Measurements from ENCODE around the gene PLXNA1. TPM values are rescaled to one million over a fixed set of nuclear protein-coding genes. Genes with fewer than 3 reads are reported as not detected.

The PLXNA1 gene
- polyA plus RNA-seq, 1 donor from 2014 or later: 65.6 TPM

DNA sequence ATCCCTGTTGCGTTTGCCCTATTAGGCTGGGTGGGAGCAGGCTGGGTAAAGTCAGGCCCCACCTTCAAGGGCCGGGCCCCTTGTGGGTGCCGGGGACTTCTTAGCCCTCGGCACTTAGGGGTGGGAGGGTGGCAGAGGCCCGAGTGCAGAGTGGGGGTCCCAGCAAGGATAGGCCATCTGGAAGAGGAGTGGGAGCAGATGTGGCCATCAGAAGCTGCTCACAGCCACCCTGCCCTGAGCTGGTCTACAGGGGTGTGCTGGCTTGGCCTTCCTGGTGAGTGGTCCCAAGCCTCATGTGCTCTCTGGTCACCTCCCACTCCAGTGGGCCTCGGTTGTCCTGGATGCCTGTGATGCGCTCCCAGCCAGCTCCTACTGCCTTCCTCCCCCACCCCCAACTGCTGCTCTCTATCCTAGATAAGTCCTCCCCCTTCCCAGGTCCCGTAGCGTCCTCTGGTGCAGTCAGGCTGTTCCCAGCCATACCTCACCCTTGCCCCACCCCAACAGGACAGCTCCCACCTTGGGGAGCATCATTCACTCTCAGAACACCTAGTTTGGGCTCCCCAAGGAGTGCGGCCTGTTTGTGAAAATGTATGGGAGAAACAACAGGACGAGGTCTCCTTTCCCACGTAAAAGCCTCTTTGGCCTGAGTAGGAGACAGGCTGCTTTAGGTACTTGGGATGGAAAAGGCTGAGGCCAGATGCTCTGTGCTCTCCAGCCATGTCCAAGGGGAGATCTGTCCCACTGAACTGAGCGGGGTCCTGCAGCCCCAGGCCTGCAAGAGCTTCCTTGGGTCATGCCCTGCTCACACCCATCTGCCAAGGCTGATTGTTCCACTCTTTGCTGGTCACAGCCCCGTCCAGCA is 24.9 kb upstream of the PLXNA1 start:
- no peaks in the 10 kb centered on the region for H3K36me3 ChIP-seq (ENCODE audit: insufficient read depth, low read length)
- no peaks in the 10 kb centered on the region for H3F3A ChIP-seq (ENCODE audit: insufficient read depth, low read length, poor library complexity, severe bottlenecking)
- no peaks in the 10 kb centered on the region for H4K20me1 ChIP-seq (ENCODE audit: insufficient read depth)
- H3K9me2 ChIP-seq (ENCODE audit: insufficient read depth, low read length): no peaks in the 10 kb centered on the region
- H3K27me3 ChIP-seq (ENCODE audit: insufficient read depth, low read depth, low read length): no peaks in the 10 kb centered on the region
- H3K9me3 ChIP-seq (ENCODE audit: low read length): no peaks in the 10 kb centered on the region
- no peak overlapping the region for H2AFZ ChIP-seq (ENCODE audit: low read depth, low read length)
- no peak overlapping the region for H3K4me3 ChIP-seq (ENCODE audit: low read length)
- no peak overlapping the region for H3K4me2 ChIP-seq (ENCODE audit: low read length)
- TF ChIP-seq, protein P1, sequence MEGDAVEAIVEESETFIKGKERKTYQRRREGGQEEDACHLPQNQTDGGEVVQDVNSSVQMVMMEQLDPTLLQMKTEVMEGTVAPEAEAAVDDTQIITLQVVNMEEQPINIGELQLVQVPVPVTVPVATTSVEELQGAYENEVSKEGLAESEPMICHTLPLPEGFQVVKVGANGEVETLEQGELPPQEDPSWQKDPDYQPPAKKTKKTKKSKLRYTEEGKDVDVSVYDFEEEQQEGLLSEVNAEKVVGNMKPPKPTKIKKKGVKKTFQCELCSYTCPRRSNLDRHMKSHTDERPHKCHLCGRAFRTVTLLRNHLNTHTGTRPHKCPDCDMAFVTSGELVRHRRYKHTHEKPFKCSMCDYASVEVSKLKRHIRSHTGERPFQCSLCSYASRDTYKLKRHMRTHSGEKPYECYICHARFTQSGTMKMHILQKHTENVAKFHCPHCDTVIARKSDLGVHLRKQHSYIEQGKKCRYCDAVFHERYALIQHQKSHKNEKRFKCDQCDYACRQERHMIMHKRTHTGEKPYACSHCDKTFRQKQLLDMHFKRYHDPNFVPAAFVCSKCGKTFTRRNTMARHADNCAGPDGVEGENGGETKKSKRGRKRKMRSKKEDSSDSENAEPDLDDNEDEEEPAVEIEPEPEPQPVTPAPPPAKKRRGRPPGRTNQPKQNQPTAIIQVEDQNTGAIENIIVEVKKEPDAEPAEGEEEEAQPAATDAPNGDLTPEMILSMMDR (IDR thresholded peaks at IDR 0.05; ENCODE audit: poor library complexity, severe bottlenecking): no peak
- TF ChIP-seq POLR2AphosphoS5 (IDR thresholded peaks at IDR 0.05) (no peak), RAD21 (conservative IDR thresholded peaks at IDR 0.05) (no peak), EZH2 (IDR thresholded peaks at IDR 0.05; ENCODE audit: borderline replicate concordance, insufficient read depth, low read length, poor library complexity, severe bottlenecking) (no peak), EP300 (conservative IDR thresholded peaks at IDR 0.05; ENCODE audit: poor library complexity, severe bottlenecking) (no peak), TAF1 (IDR thresholded peaks at IDR 0.05; ENCODE audit: low read depth) (no peak), MXI1 (conservative IDR thresholded peaks at IDR 0.05; ENCODE audit: poor library complexity, severe bottlenecking) (no peak), SMC3 (conservative IDR thresholded peaks at IDR 0.05; ENCODE audit: poor library complexity) (no peak)
- TF ChIP-seq, protein P2, sequence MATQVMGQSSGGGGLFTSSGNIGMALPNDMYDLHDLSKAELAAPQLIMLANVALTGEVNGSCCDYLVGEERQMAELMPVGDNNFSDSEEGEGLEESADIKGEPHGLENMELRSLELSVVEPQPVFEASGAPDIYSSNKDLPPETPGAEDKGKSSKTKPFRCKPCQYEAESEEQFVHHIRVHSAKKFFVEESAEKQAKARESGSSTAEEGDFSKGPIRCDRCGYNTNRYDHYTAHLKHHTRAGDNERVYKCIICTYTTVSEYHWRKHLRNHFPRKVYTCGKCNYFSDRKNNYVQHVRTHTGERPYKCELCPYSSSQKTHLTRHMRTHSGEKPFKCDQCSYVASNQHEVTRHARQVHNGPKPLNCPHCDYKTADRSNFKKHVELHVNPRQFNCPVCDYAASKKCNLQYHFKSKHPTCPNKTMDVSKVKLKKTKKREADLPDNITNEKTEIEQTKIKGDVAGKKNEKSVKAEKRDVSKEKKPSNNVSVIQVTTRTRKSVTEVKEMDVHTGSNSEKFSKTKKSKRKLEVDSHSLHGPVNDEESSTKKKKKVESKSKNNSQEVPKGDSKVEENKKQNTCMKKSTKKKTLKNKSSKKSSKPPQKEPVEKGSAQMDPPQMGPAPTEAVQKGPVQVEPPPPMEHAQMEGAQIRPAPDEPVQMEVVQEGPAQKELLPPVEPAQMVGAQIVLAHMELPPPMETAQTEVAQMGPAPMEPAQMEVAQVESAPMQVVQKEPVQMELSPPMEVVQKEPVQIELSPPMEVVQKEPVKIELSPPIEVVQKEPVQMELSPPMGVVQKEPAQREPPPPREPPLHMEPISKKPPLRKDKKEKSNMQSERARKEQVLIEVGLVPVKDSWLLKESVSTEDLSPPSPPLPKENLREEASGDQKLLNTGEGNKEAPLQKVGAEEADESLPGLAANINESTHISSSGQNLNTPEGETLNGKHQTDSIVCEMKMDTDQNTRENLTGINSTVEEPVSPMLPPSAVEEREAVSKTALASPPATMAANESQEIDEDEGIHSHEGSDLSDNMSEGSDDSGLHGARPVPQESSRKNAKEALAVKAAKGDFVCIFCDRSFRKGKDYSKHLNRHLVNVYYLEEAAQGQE (IDR thresholded peaks at IDR 0.05; ENCODE audit: borderline replicate concordance): no peak
- H3K79me2 ChIP-seq (replicated peaks; ENCODE audit: insufficient read depth, low read length): no peaks in the 10 kb centered on the region
- no peak overlapping the region for H3K9ac ChIP-seq (ENCODE audit: low read length)
- no peak overlapping the region for H3K27ac ChIP-seq (ENCODE audit: low read length)

DNA sequence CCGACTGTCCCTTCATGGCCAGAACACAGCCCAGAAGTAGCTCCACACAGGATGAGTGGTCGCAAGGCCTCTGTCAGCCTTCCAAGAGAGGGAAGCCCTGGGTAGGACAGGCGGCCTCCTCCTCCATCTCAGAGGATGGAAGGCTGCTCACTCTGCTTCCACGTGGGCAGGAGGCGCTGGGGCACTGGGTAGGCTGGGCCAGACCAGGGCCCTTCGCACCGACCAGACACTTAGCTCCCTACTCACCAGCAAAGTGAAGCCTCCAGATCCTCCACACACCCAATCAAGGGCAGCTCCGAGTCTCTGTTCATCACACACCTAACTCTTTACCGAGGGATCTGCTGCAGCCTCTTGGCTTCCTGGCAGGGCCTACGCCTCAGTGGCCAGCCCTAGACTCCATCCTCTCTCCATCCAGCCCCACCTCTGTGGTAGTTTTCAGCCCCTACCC is 24.3 kb upstream of the PLXNA1 start:
- no peak overlapping the region for H3K4me3 ChIP-seq (ENCODE audit: low read length)
- H4K20me1 ChIP-seq (ENCODE audit: insufficient read depth): no peaks in the 10 kb centered on the region
- no peaks in the 10 kb centered on the region for H3K9me2 ChIP-seq (ENCODE audit: insufficient read depth, low read length)
- H3F3A ChIP-seq (ENCODE audit: insufficient read depth, low read length, poor library complexity, severe bottlenecking): no peaks in the 10 kb centered on the region
- no peak overlapping the region for H3K9ac ChIP-seq (ENCODE audit: low read length)
- no peaks in the 10 kb centered on the region for H3K9me3 ChIP-seq (ENCODE audit: low read length)
- no peak for TF ChIP-seq POLR2AphosphoS5 (IDR thresholded peaks at IDR 0.05)
- TF ChIP-seq SMC3 (conservative IDR thresholded peaks at IDR 0.05; ENCODE audit: poor library complexity): no peak
- no peak for TF ChIP-seq EZH2 (IDR thresholded peaks at IDR 0.05; ENCODE audit: borderline replicate concordance, insufficient read depth, low read length, poor library complexity, severe bottlenecking)
- TF ChIP-seq, protein P1 (IDR thresholded peaks at IDR 0.05; ENCODE audit: poor library complexity, severe bottlenecking): no peak
- TF ChIP-seq RAD21 (conservative IDR thresholded peaks at IDR 0.05): no peak
- TF ChIP-seq MXI1 (conservative IDR thresholded peaks at IDR 0.05; ENCODE audit: poor library complexity, severe bottlenecking): no peak
- TF ChIP-seq, protein P2 (IDR thresholded peaks at IDR 0.05; ENCODE audit: borderline replicate concordance): no peak
- no peak for TF ChIP-seq TAF1 (IDR thresholded peaks at IDR 0.05; ENCODE audit: low read depth)
- H3K27ac ChIP-seq (ENCODE audit: low read length): no peak overlapping the region
- H3K27me3 ChIP-seq (ENCODE audit: insufficient read depth, low read depth, low read length): no peaks in the 10 kb centered on the region
- no peak overlapping the region for H3K4me2 ChIP-seq (ENCODE audit: low read length)
- no peaks in the 10 kb centered on the region for H3K79me2 ChIP-seq (replicated peaks; ENCODE audit: insufficient read depth, low read length)
- no peak overlapping the region for H2AFZ ChIP-seq (ENCODE audit: low read depth, low read length)
- H3K36me3 ChIP-seq (ENCODE audit: insufficient read depth, low read length): no peaks in the 10 kb centered on the region
